IMR-90 (cell line): ENCODE measurements around the gene EBF3. TPM values are rescaled to one million over a fixed set of nuclear protein-coding genes. Genes with fewer than 3 reads are reported as not detected.
A peak's percentile ranks its signal among the peaks of the same experiment; 100 is the strongest.

Source experiments
- ATAC-seq: fragments of 200-7000 bp; cut with Tn5 transposase; 2 replicates; pipeline ENCODE4 v1.9.1; 2020; ENCODE audit warnings: low read depth, mild to moderate bottlenecking, moderate library complexity
- BruUV-seq: library from RNA; stranded (reverse); fragments of 400-500 nt; replicated peaks from 2 replicates; lab custom pipeline; 2021; lab: Mats Ljungman, UMichigan
- CTCF ChIA-PET: fragments of 300-600 bp; formaldehyde crosslinking; extraction: SDS; loops from one replicate; lab custom pipeline; 2021; ENCODE audit warnings: antibody characterized with exemption; lab: Yijun Ruan, JAX
- POLR2A ChIA-PET: fragments of 300-600 bp; sonication (Branson Sonifier 250); formaldehyde crosslinking; loops from one replicate; lab custom pipeline; 2022; ENCODE audit warnings: antibody characterized with exemption; ENCODE audit not compliant: unreplicated experiment; lab: Charles Lee
- DNase-seq: peaks from one replicate; pipeline ENCODE4 v3.0.0; 2013
- H2AFZ ChIP-seq: replicated peaks from 2 replicates; pipeline ENCODE3; 2013; ENCODE audit warnings: low read length, mild to moderate bottlenecking; ENCODE audit not compliant: poor library complexity
- H2AK5ac ChIP-seq: 2 replicates; pipeline ENCODE4 v1.6.1; 2013; ENCODE audit warnings: low read depth, low read length, inconsistent platforms
- H2AK9ac ChIP-seq: replicated peaks from 2 replicates; pipeline ENCODE3; 2013; ENCODE audit warnings: mild to moderate bottlenecking, low read depth, low read length, moderate library complexity; ENCODE audit not compliant: poor library complexity
- H2BK120ac ChIP-seq: 2 replicates; pipeline ENCODE4 v1.6.1; 2013; ENCODE audit warnings: low read depth, low read length, inconsistent platforms
- H2BK15ac ChIP-seq: 3 replicates; pipeline ENCODE4 v1.6.1; 2013; ENCODE audit warnings: low read depth, low read length, inconsistent platforms
- H2BK20ac ChIP-seq: 2 replicates; pipeline ENCODE4 v1.6.1; 2013; ENCODE audit warnings: low read depth, mild to moderate bottlenecking, inconsistent platforms, low read length, moderate library complexity
- H2BK5ac ChIP-seq: 2 replicates; pipeline ENCODE4 v1.6.1; 2013; ENCODE audit warnings: mild to moderate bottlenecking, low read depth, low read length, inconsistent platforms; ENCODE audit not compliant: poor library complexity, severe bottlenecking
- H3K14ac ChIP-seq: replicated peaks from 2 replicates; pipeline ENCODE4 v1.6.1; 2013; ENCODE audit warnings: low read depth, low read length, inconsistent platforms
- H3K18ac ChIP-seq: 2 replicates; pipeline ENCODE4 v1.6.1; 2013; ENCODE audit warnings: low read depth, low read length, control low read depth
- H3K23ac ChIP-seq: 2 replicates; pipeline ENCODE4 v1.6.1; 2013; ENCODE audit warnings: low read depth, low read length, inconsistent platforms
- H3K27ac ChIP-seq: 2 replicates; pipeline ENCODE4 v1.5.1; 2013; ENCODE audit warnings: mild to moderate bottlenecking, control low read depth, low read length; ENCODE audit not compliant: insufficient read depth
- H3K27me3 ChIP-seq: 2 replicates; pipeline ENCODE4 v1.6.1; 2013; ENCODE audit warnings: low read length; ENCODE audit not compliant: control insufficient read depth, insufficient read depth
- H3K36me3 ChIP-seq: 2 replicates; pipeline ENCODE4 v1.6.1; 2013; ENCODE audit warnings: low read length, mixed read lengths; ENCODE audit not compliant: control insufficient read depth, insufficient read depth
- H3K4ac ChIP-seq: 2 replicates; pipeline ENCODE4 v1.6.1; 2013; ENCODE audit warnings: low read depth, low read length, inconsistent platforms
- H3K4me1 ChIP-seq: 2 replicates; pipeline ENCODE4 v1.6.1; 2013; ENCODE audit warnings: low read length, mixed read lengths; ENCODE audit not compliant: control insufficient read depth, insufficient read depth
- H3K4me2 ChIP-seq: 2 replicates; pipeline ENCODE4 v1.6.1; 2013; ENCODE audit warnings: low read depth, mild to moderate bottlenecking, control low read depth, low read length, moderate library complexity
- H3K4me3 ChIP-seq: 2 replicates; pipeline ENCODE4 v1.5.1; 2013; ENCODE audit warnings: low read depth, mild to moderate bottlenecking, control low read depth, low read length, moderate library complexity; ENCODE audit not compliant: insufficient read depth
- H3K56ac ChIP-seq: 2 replicates; pipeline ENCODE4 v1.6.1; 2013; ENCODE audit warnings: low read length, inconsistent platforms; ENCODE audit not compliant: insufficient read depth; ENCODE audit errors: extremely low read depth
- H3K79me1 ChIP-seq, 2 experiments: 2 replicates each; pipeline ENCODE4 v1.6.1; 2013; ENCODE audit warnings: low read length in 2 of 2, inconsistent platforms in 1 of 2, low read depth in 1 of 2
- H3K9ac ChIP-seq: 2 replicates; pipeline ENCODE4 v1.6.1; 2013; ENCODE audit warnings: low read depth, low read length, control low read depth
- H3K9me1 ChIP-seq: 2 replicates; pipeline ENCODE4 v1.6.1; 2013; ENCODE audit warnings: low read length, inconsistent platforms; ENCODE audit not compliant: insufficient read depth
- H3K9me3 ChIP-seq: 2 replicates; pipeline ENCODE4 v1.6.1; 2013; ENCODE audit warnings: low read length; ENCODE audit not compliant: control insufficient read depth, insufficient read depth
- H4K20me1 ChIP-seq: 2 replicates; pipeline ENCODE4 v1.6.1; 2013; ENCODE audit warnings: low read length, inconsistent platforms; ENCODE audit not compliant: insufficient read depth
- H4K5ac ChIP-seq: 2 replicates; pipeline ENCODE4 v1.6.1; 2013; ENCODE audit warnings: mild to moderate bottlenecking, low read depth, low read length, control low read depth
- H4K8ac ChIP-seq, 2 experiments: 2 replicates each; pipeline ENCODE4 v1.6.1; 2013; ENCODE audit warnings: low read depth in 2 of 2, low read length in 2 of 2, control low read depth in 1 of 2, inconsistent platforms in 1 of 2
- H4K91ac ChIP-seq: 2 replicates; pipeline ENCODE4 v1.6.1; 2013; ENCODE audit warnings: low read depth, low read length, inconsistent platforms; ENCODE audit not compliant: insufficient read depth
- BHLHE40 ChIP-seq: fragments of 150-350 bp; IDR thresholded peaks from 2 replicates; pipeline ENCODE4 v1.6.1; 2016; ENCODE audit warnings: mild to moderate bottlenecking, low read depth, low read length
- CEBPB ChIP-seq: IDR thresholded peaks from 2 replicates; pipeline ENCODE4 v1.6.1; 2012; ENCODE audit warnings: low read depth, low read length, improper control_type of control experiment
- CHD1 ChIP-seq: IDR thresholded peaks from 2 replicates; pipeline ENCODE4 v1.6.1; 2012; ENCODE audit warnings: low read depth, low read length, improper control_type of control experiment
- ELK1 ChIP-seq: fragments of 150-350 bp; IDR thresholded peaks from 2 replicates; pipeline ENCODE4 v1.6.1; 2016; ENCODE audit warnings: low read depth, mild to moderate bottlenecking, low read length, moderate library complexity, borderline replicate concordance
- FOS ChIP-seq: fragments of 150-350 bp; IDR thresholded peaks from 2 replicates; pipeline ENCODE4 v1.6.1; 2016; ENCODE audit warnings: low read depth, low read length
- MAFK ChIP-seq: IDR thresholded peaks from 2 replicates; pipeline ENCODE4 v1.6.1; 2012; ENCODE audit warnings: low read depth, low read length, improper control_type of control experiment
- MAZ ChIP-seq: IDR thresholded peaks from 2 replicates; pipeline ENCODE4 v1.6.1; 2012; ENCODE audit warnings: low read depth, mild to moderate bottlenecking, low read length, improper control_type of control experiment, moderate library complexity, borderline replicate concordance
- MXI1 ChIP-seq: IDR thresholded peaks from 2 replicates; pipeline ENCODE4 v1.6.1; 2012; ENCODE audit warnings: low read depth, mild to moderate bottlenecking, low read length, moderate library complexity, borderline replicate concordance
- NFE2L2 ChIP-seq: fragments of 150-350 bp; IDR thresholded peaks from 2 replicates; pipeline ENCODE4 v1.6.1; 2016; ENCODE audit warnings: low read depth, mild to moderate bottlenecking, low read length
- POLR2A ChIP-seq: IDR thresholded peaks from 2 replicates; pipeline ENCODE4 v1.6.1; 2012; ENCODE audit warnings: mild to moderate bottlenecking, low read depth, low read length
- RAD21 ChIP-seq: IDR thresholded peaks from 2 replicates; pipeline ENCODE4 v1.6.1; 2012; ENCODE audit warnings: low read length, improper control_type of control experiment
- RCOR1 ChIP-seq: IDR thresholded peaks from 2 replicates; pipeline ENCODE4 v1.6.1; 2012; ENCODE audit warnings: mild to moderate bottlenecking, low read length, improper control_type of control experiment; ENCODE audit not compliant: insufficient replicate concordance
- RFX5 ChIP-seq: IDR thresholded peaks from 2 replicates; pipeline ENCODE4 v1.8.0; 2012; ENCODE audit warnings: low read depth, mild to moderate bottlenecking, low read length, moderate library complexity
- SMC3 ChIP-seq: fragments of 150-350 bp; IDR thresholded peaks from 2 replicates; pipeline ENCODE4 v1.6.1; 2016; ENCODE audit warnings: low read depth, mild to moderate bottlenecking, antibody characterized with exemption, low read length, moderate library complexity
- USF2 ChIP-seq: fragments of 150-350 bp; IDR thresholded peaks from 2 replicates; pipeline ENCODE4 v1.6.1; 2017; ENCODE audit warnings: mild to moderate bottlenecking, antibody characterized with exemption, low read length, low read depth
- WGBS, 2 experiments: methylation state at CpG; one replicate each; pipeline versions ENCODE4 v1.1.5 to v1.1.7; 2013; ENCODE audit warnings: missing lambda C conversion rate in 2 of 2; ENCODE audit not compliant: insufficient read length in 1 of 2; ENCODE audit errors: extremely low coverage in 2 of 2; 5-methylcytosine and 5-hydroxymethylcytosine counted together
- dilution Hi-C: fragments of 300-500 bp; cut with HindIII; formaldehyde crosslinking; loops from one replicate; pipeline ENCODE4 v1.14.3; 2018; ENCODE audit warnings: low sequenced_read_pairs; ENCODE audit not compliant: unreplicated experiment
- in situ Hi-C: fragments of 300-500 bp; cut with MboI; formaldehyde crosslinking; loops from 3 replicates; pipeline ENCODE4 v1.14.3; 2019; ENCODE audit warnings: low sequenced_read_pairs, inconsistent platforms, mixed read lengths
- intact Hi-C: fragments of 100-400 bp; cut with micrococcal nuclease; formaldehyde crosslinking; loops from 2 replicates; pipeline ENCODE4 v1.10.0; 2022
- polyA plus RNA-seq, 3 experiments: library from polyadenylated mRNA; depleted of rRNA; stranded (reverse); fragments of >200 nt; gene quantifications; 2 replicates each; pipeline ENCODE4 v1.2.3, GENCODE V29; 2012; ENCODE audit warnings: low replicate concordance in 1 of 3
- total RNA-seq: library from RNA; depleted of rRNA; stranded (reverse); fragments of >200 nt; gene quantifications from 2 replicates; pipeline ENCODE4 v1.2.3, GENCODE V29; 2012
- TF ChIP-seq, protein P1 (sequence below): conservative IDR thresholded peaks from 2 replicates; pipeline ENCODE4 v1.5.1; 2012; ENCODE audit warnings: mild to moderate bottlenecking, low read depth, low read length, improper control_type of control experiment

The EBF3 gene
- total and polyA plus RNA-seq, 2 of the 4 experiments (the other 2 are of a cell fraction), result 0.36 to 0.70 TPM

DNA sequence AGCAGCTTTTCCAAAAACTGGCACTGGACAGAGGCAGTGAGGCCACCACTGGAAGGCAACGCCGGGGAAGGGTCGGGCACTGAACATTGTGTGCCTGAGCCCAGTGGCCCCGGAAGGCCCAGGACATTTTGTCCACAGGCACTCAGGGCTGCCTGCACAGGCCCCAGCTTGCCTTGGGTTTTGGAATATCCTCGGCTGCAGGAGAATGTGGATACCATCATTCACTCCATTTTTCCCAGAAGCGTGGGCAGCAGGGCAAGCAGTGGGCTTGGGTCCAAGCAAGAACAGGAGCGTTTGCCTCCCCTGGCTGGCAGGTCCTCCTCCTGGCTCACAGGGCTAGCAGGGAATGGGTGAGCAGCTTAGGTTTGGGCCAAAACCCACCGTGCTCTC, 147.4 kb downstream of the EBF3 start:
- no peak overlapping the region for H3K23ac ChIP-seq
- DNase-seq, result no peak
- H3K36me3 ChIP-seq, result no peaks in the 10 kb centered on the region
- H3K9me3 ChIP-seq, result peaks cover 34% of the 10 kb centered on the region
- in situ Hi-C loops, result no loop called here
- H3K56ac ChIP-seq, result no peak overlapping the region
- no peak overlapping the region for H3K27ac ChIP-seq
- no peaks in the 10 kb centered on the region for H3K4me1 ChIP-seq
- H2AFZ ChIP-seq, result no peak overlapping the region
- no peaks in the 10 kb centered on the region for H4K20me1 ChIP-seq
- no peak overlapping the region for H4K5ac ChIP-seq
- no peak for ATAC-seq
- H3K27me3 ChIP-seq, result no peaks in the 10 kb centered on the region
- no peaks in the 10 kb centered on the region for H3K79me1 ChIP-seq
- H3K4me3 ChIP-seq, result no peak overlapping the region
- no peak overlapping the region for H3K4me2 ChIP-seq
- H4K91ac ChIP-seq, result no peak overlapping the region
- no TSS peak for BruUV-seq
- TF ChIP-seq BHLHE40 (no peak), CEBPB (no peak), ELK1 (no peak), RFX5 (no peak), RAD21 (no peak), MXI1 (no peak), RCOR1 (no peak), USF2 (no peak), MAFK (no peak), SMC3 (no peak), CHD1 (no peak), FOS (no peak), NFE2L2 (no peak), MAZ (no peak), POLR2A (no peak)
- TF ChIP-seq, protein P1, sequence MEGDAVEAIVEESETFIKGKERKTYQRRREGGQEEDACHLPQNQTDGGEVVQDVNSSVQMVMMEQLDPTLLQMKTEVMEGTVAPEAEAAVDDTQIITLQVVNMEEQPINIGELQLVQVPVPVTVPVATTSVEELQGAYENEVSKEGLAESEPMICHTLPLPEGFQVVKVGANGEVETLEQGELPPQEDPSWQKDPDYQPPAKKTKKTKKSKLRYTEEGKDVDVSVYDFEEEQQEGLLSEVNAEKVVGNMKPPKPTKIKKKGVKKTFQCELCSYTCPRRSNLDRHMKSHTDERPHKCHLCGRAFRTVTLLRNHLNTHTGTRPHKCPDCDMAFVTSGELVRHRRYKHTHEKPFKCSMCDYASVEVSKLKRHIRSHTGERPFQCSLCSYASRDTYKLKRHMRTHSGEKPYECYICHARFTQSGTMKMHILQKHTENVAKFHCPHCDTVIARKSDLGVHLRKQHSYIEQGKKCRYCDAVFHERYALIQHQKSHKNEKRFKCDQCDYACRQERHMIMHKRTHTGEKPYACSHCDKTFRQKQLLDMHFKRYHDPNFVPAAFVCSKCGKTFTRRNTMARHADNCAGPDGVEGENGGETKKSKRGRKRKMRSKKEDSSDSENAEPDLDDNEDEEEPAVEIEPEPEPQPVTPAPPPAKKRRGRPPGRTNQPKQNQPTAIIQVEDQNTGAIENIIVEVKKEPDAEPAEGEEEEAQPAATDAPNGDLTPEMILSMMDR, result no peak
- CTCF ChIA-PET, result no interaction called here
- no peak overlapping the region for H3K14ac ChIP-seq
- dilution Hi-C loops, result no loop called here
- H2AK9ac ChIP-seq, result peak overlapping the region; percentile 42
- POLR2A ChIA-PET, result no interaction called here
- H3K9me1 ChIP-seq, result no peaks in the 10 kb centered on the region
- no peak overlapping the region for H2BK20ac ChIP-seq
- H2BK5ac ChIP-seq, result no peak overlapping the region
- H4K8ac ChIP-seq, result no peak overlapping the region
- H3K9ac ChIP-seq, result no peak overlapping the region
- no peak overlapping the region for H3K4ac ChIP-seq
- 79% methylated on average over 4 of the region's 8 CpGs; no CpG with 5 or more reads in 1 of the 2 experiments for WGBS, 2 experiments
- H2AK5ac ChIP-seq, result no peak overlapping the region
- no peak overlapping the region for H2BK15ac ChIP-seq
- intact Hi-C loops, result no loop called here
- no peak overlapping the region for H2BK120ac ChIP-seq
- no peak overlapping the region for H3K18ac ChIP-seq
